Neural cell (in vitro differentiated cells): ENCODE results near the gene CRYBB2. TPM values are rescaled to one million over a fixed set of nuclear protein-coding genes. Genes with fewer than 3 reads are reported as not detected.

Experiments
- H2AFZ ChIP-seq: fragments of 200-600, 300-800 bp; sonication (generic), shearing (Covaris generic); 2 replicates; pipeline ENCODE4 v1.6.0; 2014; ENCODE audit warnings: low read depth, mild to moderate bottlenecking, antibody characterized with exemption, low read length, moderate library complexity
- H3F3A ChIP-seq: fragments of 200-600 bp; shearing (Covaris generic); 2 replicates; pipeline ENCODE4 v1.6.1; 2016; ENCODE audit warnings: mild to moderate bottlenecking, moderate library complexity, mixed read lengths, antibody characterized with exemption, low read length; ENCODE audit not compliant: insufficient read depth, poor library complexity, severe bottlenecking
- H3K27ac ChIP-seq: fragments of 200-600, 300-800 bp; sonication (generic), shearing (Covaris generic); 2 replicates; pipeline ENCODE4 v1.5.1; 2014; ENCODE audit warnings: mild to moderate bottlenecking, low read length, moderate library complexity
- H3K27me3 ChIP-seq: fragments of 300-800, 200-600 bp; sonication (generic), shearing (Covaris generic); 2 replicates; pipeline ENCODE4 v1.6.0; 2014; ENCODE audit warnings: mild to moderate bottlenecking, low read depth, low read length, moderate library complexity; ENCODE audit not compliant: insufficient read depth
- H3K36me3 ChIP-seq: fragments of 300-800, 200-600 bp; sonication (generic), shearing (Covaris generic); 2 replicates; pipeline ENCODE4 v1.5.1; 2014; ENCODE audit warnings: mild to moderate bottlenecking, antibody characterized with exemption, low read length, moderate library complexity; ENCODE audit not compliant: insufficient read depth
- H3K4me2 ChIP-seq: fragments of 300-800, 200-600 bp; sonication (generic), shearing (Covaris generic); 2 replicates; pipeline ENCODE4 v1.6.0; 2014; ENCODE audit warnings: mild to moderate bottlenecking, low read length
- H3K4me3 ChIP-seq: fragments of 300-800, 200-600 bp; sonication (generic), shearing (Covaris generic); 2 replicates; pipeline ENCODE4 v1.5.1; 2014; ENCODE audit warnings: mild to moderate bottlenecking, low read length, moderate library complexity
- H3K79me2 ChIP-seq: fragments of 200-600 bp; shearing (Covaris generic); replicated peaks from 2 replicates; pipeline ENCODE4 v1.6.0; 2014; ENCODE audit warnings: mild to moderate bottlenecking, low read length, moderate library complexity; ENCODE audit not compliant: insufficient read depth
- H3K9ac ChIP-seq: fragments of 300-800, 200-600 bp; sonication (generic), shearing (Covaris generic); 2 replicates; pipeline ENCODE4 v1.6.1; 2016; ENCODE audit warnings: mild to moderate bottlenecking, low read length, mixed read lengths
- H3K9me2 ChIP-seq: fragments of 200-600 bp; shearing (Covaris generic); 2 replicates; pipeline ENCODE4 v1.6.1; 2016; ENCODE audit warnings: mild to moderate bottlenecking, low read length, mixed read lengths; ENCODE audit not compliant: insufficient read depth
- H3K9me3 ChIP-seq: fragments of 200-600, 300-800 bp; sonication (generic), shearing (Covaris generic); 2 replicates; pipeline ENCODE4 v1.6.1; 2016; ENCODE audit warnings: mild to moderate bottlenecking, mixed run types, low read length, moderate library complexity, mixed read lengths
- H4K20me1 ChIP-seq: fragments of 200-600 bp; shearing (Covaris generic); 2 replicates; pipeline ENCODE4 v1.6.1; 2016; ENCODE audit warnings: mild to moderate bottlenecking, mixed run types; ENCODE audit not compliant: insufficient read depth
- EP300 ChIP-seq: fragments of 450-650 bp; conservative IDR thresholded peaks from 2 replicates; pipeline ENCODE4 v1.6.1; 2014; ENCODE audit warnings: antibody characterized with exemption, mild to moderate bottlenecking, moderate library complexity; ENCODE audit not compliant: poor library complexity, severe bottlenecking
- EZH2 ChIP-seq: fragments of 200-600, 300-800 bp; shearing (Covaris generic), sonication (generic); IDR thresholded peaks from 2 replicates; pipeline ENCODE4 v1.6.1; 2014; ENCODE audit warnings: antibody characterized with exemption, low read length, borderline replicate concordance, mild to moderate bottlenecking; ENCODE audit not compliant: insufficient read depth, poor library complexity, severe bottlenecking
- MXI1 ChIP-seq: fragments of 450-650 bp; conservative IDR thresholded peaks from 2 replicates; pipeline ENCODE4 v1.6.1; 2014; ENCODE audit warnings: antibody characterized with exemption, mild to moderate bottlenecking; ENCODE audit not compliant: poor library complexity, severe bottlenecking
- POLR2AphosphoS5 ChIP-seq: IDR thresholded peaks from 2 replicates; pipeline ENCODE4 v1.6.1; 2012
- RAD21 ChIP-seq: fragments of 450-650 bp; conservative IDR thresholded peaks from 2 replicates; pipeline ENCODE4 v1.6.1; 2014; ENCODE audit warnings: antibody characterized with exemption, mild to moderate bottlenecking, moderate library complexity
- REST ChIP-seq: IDR thresholded peaks from 2 replicates; pipeline ENCODE4 v1.6.1; 2012; ENCODE audit warnings: borderline replicate concordance
- SMC3 ChIP-seq: fragments of 450-650 bp; conservative IDR thresholded peaks from 2 replicates; pipeline ENCODE4 v1.6.1; 2014; ENCODE audit warnings: antibody characterized with exemption, mild to moderate bottlenecking, moderate library complexity; ENCODE audit not compliant: poor library complexity
- TAF1 ChIP-seq: IDR thresholded peaks from 2 replicates; pipeline ENCODE4 v1.6.1; 2012; ENCODE audit warnings: low read depth
- polyA plus RNA-seq: library from polyadenylated mRNA; depleted of rRNA; stranded (reverse); fragments of >200 nt; gene quantifications from 2 replicates; pipeline ENCODE4 v1.2.3, GENCODE V29; 2014
- TF ChIP-seq, protein P1 (sequence below): fragments of 450-650 bp; IDR thresholded peaks from 2 replicates; pipeline ENCODE4 v1.5.1; 2014; ENCODE audit warnings: antibody characterized with exemption, mild to moderate bottlenecking, moderate library complexity; ENCODE audit not compliant: poor library complexity, severe bottlenecking

Gene CRYBB2
- polyA plus RNA-seq, 1 donor from 2014 or later: not detected

- Histone ChIP-seq H3K4me3 (no peak overlapping the region), H2AFZ (no peak overlapping the region), H3K4me2 (no peak overlapping the region), H3F3A (no peaks in the 10 kb centered on the region), H3K79me2 (no peaks in the 10 kb centered on the region), H3K27ac (no peak overlapping the region), H4K20me1 (no peaks in the 10 kb centered on the region), H3K9me3 (no peaks in the 10 kb centered on the region), H3K9ac (no peak overlapping the region), H3K36me3 (no peaks in the 10 kb centered on the region), H3K9me2 (no peaks in the 10 kb centered on the region), H3K27me3 (no peaks in the 10 kb centered on the region)
- TF ChIP-seq EZH2 (no peak), SMC3 (no peak), RAD21 (no peak), EP300 (no peak), POLR2AphosphoS5 (no peak)
Measured at GRCh38 chr22:25213221-25213620, 6.2 kb upstream of the CRYBB2 start.

GRCh38 chr22:25216230-25216629 is 3.2 kb upstream of the CRYBB2 start:
- no peaks in the 10 kb centered on the region for H3K9me2 ChIP-seq
- no peaks in the 10 kb centered on the region for H3K79me2 ChIP-seq
- H3F3A ChIP-seq: no peaks in the 10 kb centered on the region
- no peak overlapping the region for H3K4me3 ChIP-seq
- no peaks in the 10 kb centered on the region for H3K27me3 ChIP-seq
- H4K20me1 ChIP-seq: no peaks in the 10 kb centered on the region
- no peak overlapping the region for H3K27ac ChIP-seq
- no peak overlapping the region for H3K4me2 ChIP-seq
- H2AFZ ChIP-seq: no peak overlapping the region
- H3K36me3 ChIP-seq: no peaks in the 10 kb centered on the region
- TF ChIP-seq TAF1: no peak
- TF ChIP-seq REST: no peak
- no peak for TF ChIP-seq EZH2
- TF ChIP-seq SMC3: no peak
- TF ChIP-seq RAD21: no peak
- no peak for TF ChIP-seq MXI1
- TF ChIP-seq, protein P1, sequence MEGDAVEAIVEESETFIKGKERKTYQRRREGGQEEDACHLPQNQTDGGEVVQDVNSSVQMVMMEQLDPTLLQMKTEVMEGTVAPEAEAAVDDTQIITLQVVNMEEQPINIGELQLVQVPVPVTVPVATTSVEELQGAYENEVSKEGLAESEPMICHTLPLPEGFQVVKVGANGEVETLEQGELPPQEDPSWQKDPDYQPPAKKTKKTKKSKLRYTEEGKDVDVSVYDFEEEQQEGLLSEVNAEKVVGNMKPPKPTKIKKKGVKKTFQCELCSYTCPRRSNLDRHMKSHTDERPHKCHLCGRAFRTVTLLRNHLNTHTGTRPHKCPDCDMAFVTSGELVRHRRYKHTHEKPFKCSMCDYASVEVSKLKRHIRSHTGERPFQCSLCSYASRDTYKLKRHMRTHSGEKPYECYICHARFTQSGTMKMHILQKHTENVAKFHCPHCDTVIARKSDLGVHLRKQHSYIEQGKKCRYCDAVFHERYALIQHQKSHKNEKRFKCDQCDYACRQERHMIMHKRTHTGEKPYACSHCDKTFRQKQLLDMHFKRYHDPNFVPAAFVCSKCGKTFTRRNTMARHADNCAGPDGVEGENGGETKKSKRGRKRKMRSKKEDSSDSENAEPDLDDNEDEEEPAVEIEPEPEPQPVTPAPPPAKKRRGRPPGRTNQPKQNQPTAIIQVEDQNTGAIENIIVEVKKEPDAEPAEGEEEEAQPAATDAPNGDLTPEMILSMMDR: no peak
- no peak for TF ChIP-seq EP300
- no peak for TF ChIP-seq POLR2AphosphoS5
- H3K9ac ChIP-seq: no peak overlapping the region
- no peaks in the 10 kb centered on the region for H3K9me3 ChIP-seq
